HG02623 (cell line): ENCODE data around the gene RICTOR.

ENCODE experiments used
- ATAC-seq: cut with Tn5 transposase; IDR thresholded peaks from one replicate; pipeline ENCODE4 v1.9.1; 2021; ENCODE audit warnings: moderate library complexity; ENCODE audit not compliant: unreplicated experiment

The RICTOR gene

DNA sequence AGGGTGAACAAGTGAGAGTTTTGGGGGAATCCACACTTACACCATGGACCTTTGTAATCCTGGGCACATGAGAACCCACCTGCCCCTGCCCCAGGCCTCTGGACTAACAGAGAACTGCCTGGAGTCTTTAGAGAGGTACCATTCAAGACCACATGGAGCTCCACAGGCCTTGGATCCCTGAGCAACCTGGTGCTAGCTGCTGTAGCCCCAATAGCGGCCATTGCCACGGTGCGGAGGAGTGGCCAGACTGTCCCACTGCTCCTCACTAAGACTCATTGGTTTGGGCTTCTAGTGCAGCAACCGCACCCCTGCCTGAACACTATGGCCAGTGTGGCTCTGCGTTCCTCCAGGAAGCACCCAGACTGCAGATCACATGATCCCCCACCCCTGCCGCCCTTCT lies 182.6 kb downstream of the RICTOR start:
- ATAC-seq = no peak

- ATAC-seq = no peak
Measured at GRCh38 chr5:38889424-38889823, 184.8 kb downstream of the RICTOR start.

GRCh38 chr5:38888041-38888440 lies 186.2 kb downstream of the RICTOR start:
- no peak for ATAC-seq
